ENCODE data around the gene MEN1. TPM values are rescaled to one million over a fixed set of nuclear protein-coding genes. Genes with fewer than 3 reads are reported as not detected.

MEN1 gene
- total and polyA plus RNA-seq, 2 of the 13 experiments (the other 11 are each of a cell fraction or from before 2014, with no cell fraction given): 20.5 to 27.3 TPM

DNA sequence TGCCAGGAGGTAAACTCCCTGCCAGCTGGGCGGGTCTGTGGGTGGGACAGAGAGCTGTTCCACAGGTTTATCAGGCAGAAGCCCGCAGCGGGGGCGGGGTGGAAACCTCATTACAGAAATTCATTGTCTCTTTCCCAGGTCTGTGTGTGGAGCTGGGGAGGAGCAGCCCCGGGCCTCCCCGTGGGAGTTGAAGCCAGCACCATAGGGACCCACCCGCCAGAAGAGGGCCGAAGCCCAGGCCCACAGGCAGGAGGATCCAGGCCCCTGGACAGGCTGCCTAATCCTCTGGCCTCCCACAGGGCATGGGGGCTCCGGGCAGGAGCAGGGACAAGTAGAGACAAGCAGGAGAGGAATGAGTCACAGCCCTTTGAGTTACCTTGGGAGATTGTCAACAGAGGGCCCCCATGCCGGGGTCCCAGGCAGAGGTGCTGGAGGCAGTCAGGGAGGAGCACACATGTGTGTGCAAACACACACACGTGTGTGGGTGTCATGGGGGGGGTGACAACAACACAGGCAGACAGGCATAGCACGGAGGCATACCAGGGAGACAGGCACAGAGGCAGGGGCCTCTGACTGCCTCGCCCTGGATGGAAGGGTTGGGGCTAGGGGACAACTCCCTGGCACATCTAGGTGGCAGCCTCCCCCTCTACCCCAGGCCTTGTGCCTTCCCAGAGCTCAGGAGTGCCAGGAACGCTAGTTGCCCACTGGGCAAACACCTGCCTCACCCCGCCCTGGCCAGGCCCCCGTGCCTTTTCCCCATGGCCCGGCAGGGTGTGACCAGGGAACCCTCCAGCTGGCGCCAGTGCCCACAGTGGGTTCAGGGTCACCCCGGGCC lies 32.7 kb upstream of the MEN1 start (continued):
- TF ChIP-seq TBX2 (CRISPR knock-in tag; IDR thresholded peaks at IDR 0.05; ENCODE audit: borderline replicate concordance) (peak; percentile 73), ZNF484 (CRISPR knock-in tag; IDR thresholded peaks at IDR 0.05; ENCODE audit: borderline replicate concordance, low read depth) (no peak), ZNF772 (CRISPR knock-in tag; IDR thresholded peaks at IDR 0.05) (0 out of 2 replicates have a peak, but pooled peaks have one; percentile 61), ZNF225 (CRISPR knock-in tag; IDR thresholded peaks at IDR 0.05) (no peak), FOXK1 (CRISPR knock-in tag; IDR thresholded peaks at IDR 0.05; ENCODE audit: borderline replicate concordance, low read depth) (peak; percentile 69; the same call in 1 of the 2 replicates), AGO1 (IDR thresholded peaks at IDR 0.05; ENCODE audit: low read depth, low read length, poor library complexity, severe bottlenecking) (no peak), ZNF382 (CRISPR knock-in tag; IDR thresholded peaks at IDR 0.05; ENCODE audit: borderline replicate concordance) (no peak), ZNF672 (CRISPR knock-in tag; IDR thresholded peaks at IDR 0.05) (no peak), ZNF839 (CRISPR knock-in tag; IDR thresholded peaks at IDR 0.05; ENCODE audit: borderline replicate concordance) (no peak)
- TF ChIP-seq, protein P1, sequence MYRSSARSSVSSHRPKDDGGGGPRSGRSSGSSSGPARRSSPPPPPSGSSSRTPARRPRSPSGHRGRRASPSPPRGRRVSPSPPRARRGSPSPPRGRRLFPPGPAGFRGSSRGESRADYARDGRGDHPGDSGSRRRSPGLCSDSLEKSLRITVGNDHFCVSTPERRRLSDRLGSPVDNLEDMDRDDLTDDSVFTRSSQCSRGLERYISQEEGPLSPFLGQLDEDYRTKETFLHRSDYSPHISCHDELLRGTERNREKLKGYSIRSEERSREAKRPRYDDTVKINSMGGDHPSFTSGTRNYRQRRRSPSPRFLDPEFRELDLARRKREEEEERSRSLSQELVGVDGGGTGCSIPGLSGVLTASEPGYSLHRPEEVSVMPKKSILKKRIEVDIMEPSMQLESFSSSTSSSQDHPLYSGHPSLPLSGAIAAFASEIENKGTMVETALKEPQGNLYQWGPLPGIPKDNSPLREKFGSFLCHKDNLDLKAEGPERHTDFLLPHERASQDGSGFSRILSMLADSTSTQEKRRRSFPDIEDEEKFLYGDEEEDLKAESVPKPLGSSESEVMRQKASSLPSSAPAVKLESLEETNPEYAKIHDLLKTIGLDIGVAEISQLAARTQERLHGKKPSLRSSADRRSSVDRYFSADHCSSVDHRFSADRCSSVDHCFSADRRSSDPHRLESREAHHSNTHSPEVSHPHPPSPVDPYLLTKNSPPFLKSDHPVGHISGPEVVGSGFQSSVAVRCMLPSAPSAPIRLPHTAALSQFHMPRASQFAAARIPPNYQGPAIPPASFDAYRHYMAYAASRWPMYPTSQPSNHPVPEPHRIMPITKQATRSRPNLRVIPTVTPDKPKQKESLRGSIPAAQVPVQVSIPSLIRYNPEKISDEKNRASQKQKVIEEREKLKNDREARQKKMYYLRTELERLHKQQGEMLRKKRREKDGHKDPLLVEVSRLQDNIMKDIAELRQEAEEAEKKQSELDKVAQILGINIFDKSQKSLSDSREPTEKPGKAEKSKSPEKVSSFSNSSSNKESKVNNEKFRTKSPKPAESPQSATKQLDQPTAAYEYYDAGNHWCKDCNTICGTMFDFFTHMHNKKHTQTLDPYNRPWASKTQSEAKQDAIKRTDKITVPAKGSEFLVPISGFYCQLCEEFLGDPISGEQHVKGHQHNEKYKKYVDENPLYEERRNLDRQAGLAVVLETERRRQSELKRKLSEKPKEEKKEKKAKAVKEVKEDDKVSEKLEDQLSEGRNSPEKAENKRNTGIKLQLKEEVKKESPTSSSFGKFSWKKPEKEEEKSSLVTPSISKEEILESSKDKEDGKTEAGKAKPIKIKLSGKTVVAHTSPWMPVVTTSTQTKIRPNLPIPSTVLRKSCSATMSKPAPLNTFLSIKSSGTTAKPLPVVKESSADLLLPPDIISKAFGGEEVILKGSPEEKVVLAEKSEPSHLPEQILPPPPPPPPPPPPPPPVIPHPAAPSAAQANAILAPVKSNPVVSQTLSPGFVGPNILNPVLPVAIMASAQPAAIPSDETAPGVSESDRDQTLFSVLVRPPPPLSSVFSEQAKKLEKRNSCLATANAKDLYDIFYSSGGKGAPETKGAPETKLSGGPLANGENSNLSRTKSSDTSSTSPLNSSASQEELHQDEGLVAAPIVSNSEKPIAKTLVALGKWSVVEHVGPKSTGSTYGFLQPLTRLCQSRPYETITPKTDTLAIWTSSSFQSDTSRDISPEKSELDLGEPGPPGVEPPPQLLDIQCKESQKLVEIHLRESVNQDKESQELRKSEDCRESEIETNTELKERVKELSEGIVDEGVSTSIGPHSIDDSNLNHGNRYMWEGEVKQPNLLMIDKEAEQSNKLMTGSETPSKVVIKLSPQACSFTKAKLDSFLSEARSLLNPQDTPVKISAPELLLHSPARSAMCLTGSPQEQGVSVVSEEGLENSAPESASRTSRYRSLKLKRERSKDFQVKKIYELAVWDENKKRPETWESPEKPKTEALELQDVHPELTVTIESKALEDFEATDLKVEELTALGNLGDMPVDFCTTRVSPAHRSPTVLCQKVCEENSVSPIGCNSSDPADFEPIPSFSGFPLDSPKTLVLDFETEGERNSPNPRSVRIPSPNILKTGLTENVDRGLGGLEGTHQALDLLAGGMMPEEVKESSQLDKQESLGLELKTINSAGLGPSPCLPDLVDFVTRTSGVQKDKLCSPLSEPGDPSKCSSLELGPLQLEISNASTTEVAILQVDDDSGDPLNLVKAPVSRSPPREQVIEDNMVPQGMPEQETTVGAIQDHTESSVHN (CRISPR knock-in tag; IDR thresholded peaks at IDR 0.05): no peak
- TF ChIP-seq, protein P2, sequence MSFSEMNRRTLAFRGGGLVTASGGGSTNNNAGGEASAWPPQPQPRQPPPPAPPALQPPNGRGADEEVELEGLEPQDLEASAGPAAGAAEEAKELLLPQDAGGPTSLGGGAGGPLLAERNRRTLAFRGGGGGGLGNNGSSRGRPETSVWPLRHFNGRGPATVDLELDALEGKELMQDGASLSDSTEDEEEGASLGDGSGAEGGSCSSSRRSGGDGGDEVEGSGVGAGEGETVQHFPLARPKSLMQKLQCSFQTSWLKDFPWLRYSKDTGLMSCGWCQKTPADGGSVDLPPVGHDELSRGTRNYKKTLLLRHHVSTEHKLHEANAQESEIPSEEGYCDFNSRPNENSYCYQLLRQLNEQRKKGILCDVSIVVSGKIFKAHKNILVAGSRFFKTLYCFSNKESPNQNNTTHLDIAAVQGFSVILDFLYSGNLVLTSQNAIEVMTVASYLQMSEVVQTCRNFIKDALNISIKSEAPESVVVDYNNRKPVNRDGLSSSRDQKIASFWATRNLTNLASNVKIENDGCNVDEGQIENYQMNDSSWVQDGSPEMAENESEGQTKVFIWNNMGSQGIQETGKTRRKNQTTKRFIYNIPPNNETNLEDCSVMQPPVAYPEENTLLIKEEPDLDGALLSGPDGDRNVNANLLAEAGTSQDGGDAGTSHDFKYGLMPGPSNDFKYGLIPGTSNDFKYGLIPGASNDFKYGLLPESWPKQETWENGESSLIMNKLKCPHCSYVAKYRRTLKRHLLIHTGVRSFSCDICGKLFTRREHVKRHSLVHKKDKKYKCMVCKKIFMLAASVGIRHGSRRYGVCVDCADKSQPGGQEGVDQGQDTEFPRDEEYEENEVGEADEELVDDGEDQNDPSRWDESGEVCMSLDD (CRISPR knock-in tag; IDR thresholded peaks at IDR 0.05; ENCODE audit: borderline replicate concordance): peak; percentile 28; the same call in 1 of the 2 replicates
- TF ChIP-seq, protein P3, sequence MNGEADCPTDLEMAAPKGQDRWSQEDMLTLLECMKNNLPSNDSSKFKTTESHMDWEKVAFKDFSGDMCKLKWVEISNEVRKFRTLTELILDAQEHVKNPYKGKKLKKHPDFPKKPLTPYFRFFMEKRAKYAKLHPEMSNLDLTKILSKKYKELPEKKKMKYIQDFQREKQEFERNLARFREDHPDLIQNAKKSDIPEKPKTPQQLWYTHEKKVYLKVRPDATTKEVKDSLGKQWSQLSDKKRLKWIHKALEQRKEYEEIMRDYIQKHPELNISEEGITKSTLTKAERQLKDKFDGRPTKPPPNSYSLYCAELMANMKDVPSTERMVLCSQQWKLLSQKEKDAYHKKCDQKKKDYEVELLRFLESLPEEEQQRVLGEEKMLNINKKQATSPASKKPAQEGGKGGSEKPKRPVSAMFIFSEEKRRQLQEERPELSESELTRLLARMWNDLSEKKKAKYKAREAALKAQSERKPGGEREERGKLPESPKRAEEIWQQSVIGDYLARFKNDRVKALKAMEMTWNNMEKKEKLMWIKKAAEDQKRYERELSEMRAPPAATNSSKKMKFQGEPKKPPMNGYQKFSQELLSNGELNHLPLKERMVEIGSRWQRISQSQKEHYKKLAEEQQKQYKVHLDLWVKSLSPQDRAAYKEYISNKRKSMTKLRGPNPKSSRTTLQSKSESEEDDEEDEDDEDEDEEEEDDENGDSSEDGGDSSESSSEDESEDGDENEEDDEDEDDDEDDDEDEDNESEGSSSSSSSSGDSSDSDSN (CRISPR knock-in tag; IDR thresholded peaks at IDR 0.05): 0 out of 2 replicates have a peak, but pooled peaks have one; percentile 37

Measured in HepG2 (cell line).